IMR-90 (cell line): Measurements from ENCODE around the gene ST3GAL4.

Source experiments
- BHLHE40 ChIP-seq: fragments of 150-350 bp; IDR thresholded peaks from 2 replicates; pipeline ENCODE4 v1.6.1; 2016; ENCODE audit warnings: mild to moderate bottlenecking, low read depth, low read length
- CEBPB ChIP-seq: IDR thresholded peaks from 2 replicates; pipeline ENCODE4 v1.6.1; 2012; ENCODE audit warnings: low read depth, low read length, improper control_type of control experiment
- MAFK ChIP-seq: IDR thresholded peaks from 2 replicates; pipeline ENCODE4 v1.6.1; 2012; ENCODE audit warnings: low read depth, low read length, improper control_type of control experiment
- MAZ ChIP-seq: IDR thresholded peaks from 2 replicates; pipeline ENCODE4 v1.6.1; 2012; ENCODE audit warnings: low read depth, mild to moderate bottlenecking, low read length, improper control_type of control experiment, moderate library complexity, borderline replicate concordance
- MXI1 ChIP-seq: IDR thresholded peaks from 2 replicates; pipeline ENCODE4 v1.6.1; 2012; ENCODE audit warnings: low read depth, mild to moderate bottlenecking, low read length, moderate library complexity, borderline replicate concordance
- NFE2L2 ChIP-seq: fragments of 150-350 bp; IDR thresholded peaks from 2 replicates; pipeline ENCODE4 v1.6.1; 2016; ENCODE audit warnings: low read depth, mild to moderate bottlenecking, low read length
- POLR2A ChIP-seq: IDR thresholded peaks from 2 replicates; pipeline ENCODE4 v1.6.1; 2012; ENCODE audit warnings: mild to moderate bottlenecking, low read depth, low read length
- RAD21 ChIP-seq: IDR thresholded peaks from 2 replicates; pipeline ENCODE4 v1.6.1; 2012; ENCODE audit warnings: low read length, improper control_type of control experiment
- RCOR1 ChIP-seq: IDR thresholded peaks from 2 replicates; pipeline ENCODE4 v1.6.1; 2012; ENCODE audit warnings: mild to moderate bottlenecking, low read length, improper control_type of control experiment; ENCODE audit not compliant: insufficient replicate concordance
- SMC3 ChIP-seq: fragments of 150-350 bp; IDR thresholded peaks from 2 replicates; pipeline ENCODE4 v1.6.1; 2016; ENCODE audit warnings: low read depth, mild to moderate bottlenecking, antibody characterized with exemption, low read length, moderate library complexity
- USF2 ChIP-seq: fragments of 150-350 bp; IDR thresholded peaks from 2 replicates; pipeline ENCODE4 v1.6.1; 2017; ENCODE audit warnings: mild to moderate bottlenecking, antibody characterized with exemption, low read length, low read depth
- TF ChIP-seq, protein P1 (sequence below): conservative IDR thresholded peaks from 2 replicates; pipeline ENCODE4 v1.5.1; 2012; ENCODE audit warnings: mild to moderate bottlenecking, low read depth, low read length, improper control_type of control experiment

GRCh38 chr11:126393143-126393542 lies 37.7 kb downstream of the ST3GAL4 start:
- TF ChIP-seq, protein P1, sequence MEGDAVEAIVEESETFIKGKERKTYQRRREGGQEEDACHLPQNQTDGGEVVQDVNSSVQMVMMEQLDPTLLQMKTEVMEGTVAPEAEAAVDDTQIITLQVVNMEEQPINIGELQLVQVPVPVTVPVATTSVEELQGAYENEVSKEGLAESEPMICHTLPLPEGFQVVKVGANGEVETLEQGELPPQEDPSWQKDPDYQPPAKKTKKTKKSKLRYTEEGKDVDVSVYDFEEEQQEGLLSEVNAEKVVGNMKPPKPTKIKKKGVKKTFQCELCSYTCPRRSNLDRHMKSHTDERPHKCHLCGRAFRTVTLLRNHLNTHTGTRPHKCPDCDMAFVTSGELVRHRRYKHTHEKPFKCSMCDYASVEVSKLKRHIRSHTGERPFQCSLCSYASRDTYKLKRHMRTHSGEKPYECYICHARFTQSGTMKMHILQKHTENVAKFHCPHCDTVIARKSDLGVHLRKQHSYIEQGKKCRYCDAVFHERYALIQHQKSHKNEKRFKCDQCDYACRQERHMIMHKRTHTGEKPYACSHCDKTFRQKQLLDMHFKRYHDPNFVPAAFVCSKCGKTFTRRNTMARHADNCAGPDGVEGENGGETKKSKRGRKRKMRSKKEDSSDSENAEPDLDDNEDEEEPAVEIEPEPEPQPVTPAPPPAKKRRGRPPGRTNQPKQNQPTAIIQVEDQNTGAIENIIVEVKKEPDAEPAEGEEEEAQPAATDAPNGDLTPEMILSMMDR = no peak
- no peak for TF ChIP-seq BHLHE40
- no peak for TF ChIP-seq POLR2A
- no peak for TF ChIP-seq MAFK
- no peak for TF ChIP-seq CEBPB
- TF ChIP-seq SMC3 = no peak
- no peak for TF ChIP-seq MXI1
- TF ChIP-seq RAD21 = no peak
- TF ChIP-seq USF2 = no peak
- no peak for TF ChIP-seq MAZ
- no peak for TF ChIP-seq RCOR1
- no peak for TF ChIP-seq NFE2L2
